CD4-positive, alpha-beta T cell treated with Interleukin-6 for 4 hours (primary cell): Measurements from ENCODE around the gene EPRS1.
"Not testable (repeated sequence)": the region's sequence is repeated elsewhere in the genome, so short reads cannot be mapped to it uniquely, and the experiment has no call there.

ENCODE experiments used
- DNase-seq: peaks from one replicate; pipeline ENCODE4 v3.0.0-alpha.2; 2020; ENCODE audit warnings: mixed read lengths

The EPRS1 gene

DNA sequence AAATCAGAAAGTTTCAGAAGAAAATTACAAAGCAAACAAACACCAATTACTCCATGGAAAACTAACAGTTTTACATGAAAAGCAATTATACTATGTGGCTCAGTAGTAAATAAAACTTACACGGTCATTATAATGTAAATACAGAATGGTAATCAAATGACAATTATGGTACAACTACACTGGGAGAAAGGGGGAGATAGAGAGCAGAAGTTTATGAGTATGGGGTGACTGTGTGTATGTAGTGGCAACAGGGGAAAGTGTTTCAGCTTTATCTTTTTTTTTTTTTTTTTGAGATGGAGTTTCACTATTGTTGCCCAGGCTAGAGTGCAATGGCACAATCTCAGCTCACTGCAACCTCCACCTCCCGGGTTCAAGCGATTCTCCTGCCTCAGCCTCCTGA, 8.5 kb downstream of the EPRS1 start:
- DNase-seq = not testable (repeated sequence)

DNA sequence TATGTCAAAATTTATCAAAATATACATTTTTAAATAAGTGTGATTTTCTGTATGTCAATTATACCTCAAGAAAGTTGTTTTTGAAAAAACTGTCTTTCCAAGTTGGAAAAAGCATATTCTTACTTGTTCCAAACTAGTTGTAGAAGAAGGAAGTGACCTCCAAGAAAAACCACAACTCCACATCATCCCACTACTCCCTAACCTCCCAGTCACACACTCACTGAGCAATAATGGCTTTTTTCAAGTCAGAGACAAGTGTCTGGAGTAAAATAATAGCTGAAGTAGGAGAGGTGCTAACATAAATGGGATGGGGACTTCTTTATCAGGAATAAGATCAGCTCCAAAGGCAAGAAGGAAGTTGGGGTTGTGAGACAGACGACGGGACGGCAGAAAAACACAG, 13.4 kb downstream of the EPRS1 start:
- DNase-seq = no peak

DNA sequence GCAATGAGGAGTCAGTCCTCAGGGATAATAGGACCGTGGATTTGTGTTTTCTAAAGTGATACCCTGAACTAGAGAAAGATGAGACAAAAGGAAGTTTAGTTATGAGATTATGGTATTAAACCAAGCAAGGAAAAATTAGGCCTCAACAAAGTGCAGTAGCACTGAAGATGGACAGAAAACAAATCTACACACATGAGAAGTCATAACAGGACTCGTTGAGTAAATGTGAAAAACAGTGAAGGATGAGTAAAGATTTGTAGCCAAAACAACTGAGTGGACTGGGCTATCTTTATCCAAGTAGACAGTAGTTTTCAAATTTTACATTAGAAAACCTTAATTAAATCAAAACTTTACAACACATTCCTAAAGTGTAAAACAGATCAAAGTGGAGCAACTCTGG, 15.0 kb downstream of the EPRS1 start:
- no peak for DNase-seq

DNA sequence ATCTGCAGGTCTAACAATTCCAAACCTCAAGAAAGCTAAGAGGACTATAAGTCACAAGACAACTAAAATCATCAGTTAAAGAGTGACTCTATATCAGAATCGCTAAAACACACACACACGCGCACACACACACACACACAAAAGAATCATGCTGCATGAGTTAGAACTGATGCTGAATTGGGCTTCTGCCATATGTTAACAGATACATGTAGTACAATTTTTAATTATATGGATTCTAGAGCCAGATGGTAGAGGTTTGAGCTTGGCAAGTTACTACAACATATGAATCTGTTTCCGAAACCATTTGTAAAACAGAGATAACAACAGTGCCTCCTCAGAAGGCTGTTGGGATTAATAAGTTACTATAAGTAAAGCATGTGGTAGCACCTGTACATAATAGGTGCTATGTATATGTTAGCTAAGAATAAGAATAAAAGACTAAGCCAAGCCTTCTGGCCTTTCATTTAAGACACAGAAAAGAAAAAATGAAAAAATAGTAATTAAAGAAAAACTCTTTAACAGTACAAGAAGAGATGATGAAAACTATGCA, 17.9 kb downstream of the EPRS1 start:
- no peak for DNase-seq

DNA sequence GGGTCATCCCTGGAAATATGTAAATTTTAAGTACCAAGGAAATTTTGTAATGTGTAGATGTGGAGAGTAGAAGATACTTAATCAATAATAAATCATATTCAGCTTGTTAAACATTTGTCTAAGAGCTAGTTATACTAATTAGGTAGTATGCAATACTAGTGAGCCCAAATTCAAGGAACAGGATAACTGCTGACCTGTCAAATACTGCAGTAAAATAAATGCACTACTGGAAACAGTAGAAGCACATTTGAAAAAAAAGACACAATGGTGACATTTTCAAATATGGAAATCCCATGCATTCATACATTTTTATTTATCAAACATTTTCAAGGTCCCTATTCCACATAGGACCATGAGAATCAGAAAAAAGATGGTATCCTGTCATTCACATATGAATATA, 27.2 kb downstream of the EPRS1 start:
- DNase-seq = no peak

DNA sequence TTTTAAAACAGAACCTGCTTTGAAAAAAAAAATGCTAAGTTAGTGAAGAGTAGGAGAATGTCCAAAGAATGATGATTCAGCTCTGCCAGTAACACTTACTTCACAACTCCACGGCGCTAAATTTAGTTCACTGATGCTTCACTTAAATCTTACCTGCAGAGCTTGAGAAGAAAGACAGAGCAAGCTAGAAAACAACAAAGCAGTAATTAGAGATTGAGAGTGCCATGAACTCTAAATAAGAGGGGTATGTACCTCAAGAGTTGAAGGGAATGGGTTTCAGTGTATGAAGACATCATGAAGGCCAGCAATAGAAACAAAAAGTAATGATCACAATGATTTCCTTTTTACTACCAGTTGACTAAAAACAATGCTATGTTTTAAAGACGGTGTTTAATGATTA, 32.8 kb downstream of the EPRS1 start:
- no peak for DNase-seq

DNA sequence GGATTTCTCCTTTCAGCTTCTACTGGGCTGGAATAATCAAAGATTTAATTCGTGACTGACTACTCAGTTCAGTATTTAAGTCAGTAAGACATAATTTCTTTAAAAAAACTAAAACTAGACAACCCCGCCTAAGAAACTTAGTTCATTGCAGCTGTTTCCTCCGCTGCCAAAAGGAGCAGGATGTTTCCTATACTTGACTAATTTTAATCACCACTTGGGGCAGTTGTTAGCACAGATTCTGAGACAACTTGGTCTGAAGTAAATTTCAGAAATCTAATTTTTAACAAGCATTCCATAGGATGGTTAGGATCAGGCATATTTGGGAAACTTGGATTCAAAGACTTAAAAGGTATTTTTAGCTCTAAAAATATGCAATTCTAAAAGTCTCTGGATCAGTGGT, 34.0 kb downstream of the EPRS1 start:
- DNase-seq = no peak

DNA sequence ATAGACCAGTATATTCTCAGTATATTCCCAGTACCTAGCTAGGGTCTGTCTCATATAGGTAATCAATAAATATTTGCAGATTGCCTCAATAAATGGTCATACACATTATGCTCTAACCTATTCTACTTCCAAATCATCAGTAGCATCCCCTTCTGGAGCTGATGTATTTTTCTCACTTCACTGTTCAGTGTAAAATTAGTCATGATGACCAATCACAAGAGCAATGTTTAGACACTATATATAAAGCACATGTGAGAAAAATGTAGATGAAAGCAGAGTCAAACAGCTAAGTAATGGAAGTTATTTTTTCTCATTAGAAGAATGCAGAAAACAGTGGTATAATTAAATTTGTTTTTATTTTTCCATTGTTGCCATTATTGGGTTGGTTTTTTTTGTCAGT, 34.7 kb downstream of the EPRS1 start:
- no peak for DNase-seq

DNA sequence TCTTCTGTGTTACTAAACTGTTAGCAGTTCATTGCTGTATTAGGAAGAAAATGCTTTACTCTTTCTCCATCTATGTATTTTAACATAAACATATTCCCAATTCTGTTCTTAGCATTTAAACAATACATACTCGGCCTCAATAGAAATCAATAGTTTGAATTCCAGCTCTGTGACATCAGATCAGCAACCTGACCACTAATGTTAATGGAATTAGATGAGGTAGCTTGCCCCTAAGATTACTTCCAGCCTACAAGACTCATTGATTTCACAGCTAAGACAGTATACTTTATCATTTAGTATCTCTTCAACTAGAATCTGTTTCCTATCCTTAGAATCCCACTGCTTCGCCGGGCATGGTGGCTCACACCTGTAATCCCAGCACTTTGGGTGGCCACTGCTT, 38.9 kb downstream of the EPRS1 start:
- no peak for DNase-seq

DNA sequence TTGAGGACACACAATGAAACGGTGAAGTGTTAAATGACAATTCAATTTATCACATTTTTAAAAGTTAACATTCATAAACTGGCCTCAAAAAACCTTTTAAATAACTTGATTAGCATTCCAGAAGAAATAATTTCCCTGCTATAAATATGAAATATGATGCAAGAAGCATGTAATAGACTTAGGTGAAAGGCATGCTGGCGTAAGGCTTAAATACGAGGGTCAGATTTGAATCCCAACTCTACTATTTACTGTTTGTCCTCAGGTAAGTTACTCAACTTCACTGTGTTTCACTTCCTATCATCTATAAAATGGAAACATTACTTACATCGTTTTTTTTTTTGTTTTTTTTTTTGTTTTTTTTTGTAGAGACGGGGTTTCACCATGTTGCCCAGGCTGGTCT, 40.8 kb downstream of the EPRS1 start:
- DNase-seq = no peak

DNA sequence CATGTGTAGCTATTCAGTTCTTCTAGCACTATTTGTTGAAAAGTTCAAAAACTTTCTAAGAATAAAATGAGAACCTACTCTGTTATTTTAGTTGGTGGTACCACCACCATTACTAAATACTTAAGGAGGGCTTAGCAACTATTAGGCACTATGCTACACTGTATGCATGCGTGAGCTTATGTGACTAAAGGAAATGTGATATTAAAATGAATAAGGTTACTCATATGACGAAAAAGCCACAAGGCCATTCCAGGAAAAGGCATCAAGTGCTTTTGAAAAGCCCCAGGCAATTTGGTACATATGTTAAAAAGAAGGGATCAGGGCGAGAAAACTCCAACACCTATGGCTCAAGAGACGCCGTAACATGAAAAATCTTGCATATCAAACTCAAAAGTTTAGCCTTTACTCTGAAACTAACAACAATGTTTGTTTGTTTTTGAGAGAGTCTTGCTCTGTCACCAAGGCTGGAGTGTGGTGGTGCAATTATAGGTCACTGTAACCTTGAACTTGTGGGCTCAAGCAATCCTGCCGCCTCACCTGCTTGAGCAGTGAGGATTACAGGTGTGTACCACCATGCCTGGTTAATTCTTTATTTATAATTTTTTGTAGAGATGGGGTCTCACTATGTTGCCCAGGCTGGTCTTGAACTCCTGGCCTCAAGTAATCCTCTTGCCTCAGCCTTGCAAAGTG, 42.5 kb downstream of the EPRS1 start:
- DNase-seq = no peak

DNA sequence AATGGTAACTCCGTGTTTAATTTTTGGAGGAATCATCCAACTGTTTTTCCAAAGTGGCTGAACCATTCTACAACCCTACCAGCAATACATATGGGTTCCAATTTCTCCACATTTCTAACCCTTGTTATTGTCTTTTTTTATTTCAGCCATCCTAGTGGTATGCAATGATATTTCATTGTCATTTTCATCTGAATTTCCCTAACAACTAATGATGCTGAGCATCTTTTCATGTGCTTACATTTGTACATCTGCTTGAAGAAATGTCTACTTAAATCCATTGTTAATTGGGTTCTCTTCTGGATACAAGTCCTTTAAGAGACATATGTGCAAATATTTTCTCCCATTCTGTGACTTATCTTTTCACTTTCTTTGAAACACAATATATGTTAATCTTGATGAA, 43.3 kb downstream of the EPRS1 start:
- no peak for DNase-seq

DNA sequence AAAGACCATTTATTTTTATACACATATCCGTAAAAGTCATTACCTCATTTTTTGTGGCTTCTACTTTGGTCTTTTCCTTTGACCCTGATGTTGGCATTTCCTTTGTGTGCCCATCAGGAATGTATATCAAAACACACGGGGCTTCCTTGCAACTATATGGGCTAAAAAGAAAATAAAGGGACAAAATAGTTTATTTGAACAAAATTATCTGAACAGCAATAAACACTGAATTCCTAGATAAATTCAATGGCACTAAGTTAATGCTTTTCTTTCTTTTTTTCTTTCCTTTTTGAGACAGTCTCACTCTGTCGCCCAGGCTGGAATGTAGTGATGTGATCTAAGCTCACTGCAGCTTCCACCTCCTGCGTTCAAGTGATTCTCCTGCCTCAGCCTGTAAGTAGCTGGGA, 45.2 kb downstream of the EPRS1 start:
- DNase-seq = no peak

DNA sequence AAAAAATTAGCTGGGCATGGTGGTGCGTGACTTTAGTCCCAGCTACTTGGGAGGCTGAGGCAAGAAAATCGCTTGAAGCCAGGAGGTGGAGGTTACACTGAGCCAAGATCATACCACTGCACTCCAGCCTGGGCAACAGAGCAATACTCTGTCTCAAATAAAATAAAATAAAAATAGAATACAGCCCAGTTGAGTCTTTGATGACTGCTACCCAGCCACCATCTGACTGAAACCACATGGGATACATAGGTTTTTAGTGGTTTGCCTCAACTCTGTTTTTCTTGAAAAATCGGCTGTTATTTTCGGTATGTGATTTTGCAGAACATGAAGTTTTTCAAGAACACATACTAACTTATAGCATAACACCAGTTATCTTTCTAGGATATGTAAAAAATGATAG, 46.5 kb downstream of the EPRS1 start:
- DNase-seq = no peak
